CD4-positive, alpha-beta T cell (primary cell): ENCODE data around the gene SPNS3. TPM values are rescaled to one million over a fixed set of nuclear protein-coding genes. Genes with fewer than 3 reads are reported as not detected.
A peak's percentile ranks its signal among the peaks of the same experiment; 100 is the strongest.

Experiments
- ATAC-seq: fragments of 200-7000 bp; cut with Tn5 transposase; one replicate; pipeline ENCODE4 v1.10.0; 2022; ENCODE audit warnings: mild to moderate bottlenecking; ENCODE audit not compliant: poor library complexity
- CTCF ChIA-PET: fragments of 350-600 bp; sonication (Branson Sonifier 250); formaldehyde crosslinking; loops from one replicate; lab custom pipeline; 2021; ENCODE audit warnings: antibody characterized with exemption, inconsistent platforms; lab: Charles Lee
- POLR2A ChIA-PET: fragments of 350-600 bp; sonication (Branson Sonifier 250); formaldehyde crosslinking; loops from one replicate; lab custom pipeline; 2021; ENCODE audit warnings: antibody characterized with exemption, inconsistent platforms; lab: Charles Lee
- DNase-seq, 14 experiments: peaks; one replicate each; pipeline ENCODE4 v3.0.0-alpha.2; 2013 to 2020; ENCODE audit warnings: mixed read lengths in 2 of 14
- H3K27ac ChIP-seq, 2 donors: one replicate each; pipeline versions ENCODE4 v1.5.1 to v1.7.0; 2013; ENCODE audit warnings: low read length in 2 of 2, low read depth in 1 of 2, mild to moderate bottlenecking in 1 of 2
- H3K27me3 ChIP-seq, 2 experiments: 1 replicate in 1 of 2; 2 replicates in 1 of 2; pipeline versions ENCODE4 v1.6.1 to v1.7.0; 2013; ENCODE audit warnings: low read length in 2 of 2, control low read depth in 1 of 2, mild to moderate bottlenecking in 1 of 2, moderate library complexity in 1 of 2; ENCODE audit not compliant: insufficient read depth in 2 of 2, control insufficient read depth in 1 of 2
- H3K36me3 ChIP-seq: one replicate; pipeline ENCODE4 v1.6.1; 2013; ENCODE audit warnings: low read length, control low read depth; ENCODE audit not compliant: insufficient read depth
- H3K4me1 ChIP-seq: one replicate; pipeline ENCODE4 v1.6.1; 2013; ENCODE audit warnings: low read length, control low read depth; ENCODE audit not compliant: insufficient read depth
- H3K4me3 ChIP-seq: one replicate; pipeline ENCODE4 v1.5.1; 2013; ENCODE audit warnings: mild to moderate bottlenecking, low read length, moderate library complexity
- H3K9me3 ChIP-seq, 2 experiments: 1 replicate in 1 of 2; 2 replicates in 1 of 2; pipeline versions ENCODE4 v1.6.1 to v1.7.0; 2013; ENCODE audit warnings: low read length in 2 of 2, mild to moderate bottlenecking in 2 of 2, control low read depth in 1 of 2, moderate library complexity in 1 of 2; ENCODE audit not compliant: control insufficient read depth in 1 of 2, insufficient read depth in 1 of 2
- H3K27ac Mint-ChIP-seq: one replicate; pipeline ENCODE4 v1.8.0; 2020; ENCODE audit warnings: mixed read lengths
- H3K27me3 Mint-ChIP-seq: one replicate; pipeline ENCODE4 v1.8.0; 2021; ENCODE audit warnings: mixed read lengths
- H3K36me3 Mint-ChIP-seq: one replicate; pipeline ENCODE4 v1.8.0; 2021; ENCODE audit warnings: low read depth, mixed read lengths
- H3K4me1 Mint-ChIP-seq: one replicate; pipeline ENCODE4 v1.8.0; 2021; ENCODE audit warnings: low read depth, mixed read lengths
- H3K4me3 Mint-ChIP-seq: one replicate; pipeline ENCODE4 v1.8.0; 2020; ENCODE audit warnings: mild to moderate bottlenecking, mixed read lengths
- H3K9me3 Mint-ChIP-seq: one replicate; pipeline ENCODE4 v1.8.0; 2020; ENCODE audit warnings: mixed read lengths
- intact Hi-C, 2 experiments: fragments of 100-400 bp; cut with DNase I in 1 of 2; cut with micrococcal nuclease in 1 of 2; formaldehyde crosslinking; loops; one replicate each; pipeline versions ENCODE4 v1.15.1 to v1.9.0; 2023 to 2025; cut with DNase I, micrococcal nuclease
- total RNA-seq, 174 experiments: library from RNA in 2 of 174; stranded (reverse) in 2 of 174; gene quantifications; one replicate each; pipeline ENCODE4 v1.2.3 and lab custom pipeline; 2021 to 2026
- TF ChIP-seq, protein P1 (sequence below): fragments of 200-600 bp; IDR thresholded peaks from one replicate; pipeline ENCODE4 v1.8.0; 2022; ENCODE audit warnings: antibody characterized with exemption, mild to moderate bottlenecking

The SPNS3 gene
- total RNA-seq, 2 experiments from 2014 or later = 2.3 to 2.5 TPM

DNA sequence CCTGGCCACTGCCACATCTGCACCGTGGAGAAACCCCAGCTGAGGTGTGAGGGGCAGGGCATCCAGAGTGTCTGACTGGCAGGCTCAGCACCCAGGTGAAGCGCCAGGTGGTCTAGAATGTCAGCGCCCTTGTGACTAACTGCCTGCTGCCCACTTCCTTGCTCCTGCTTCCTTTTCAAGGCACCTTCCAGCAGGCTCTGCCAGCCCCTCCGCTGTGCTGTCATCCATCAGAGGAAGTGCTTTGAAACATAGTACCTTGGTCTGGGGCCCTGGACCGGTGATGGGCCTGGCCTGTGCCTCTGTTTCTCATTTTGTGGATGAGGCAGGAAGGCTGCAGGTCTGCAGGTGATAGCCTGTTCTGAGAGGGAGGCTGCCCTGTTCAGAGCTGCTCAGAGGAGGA is 70.4 kb downstream of the SPNS3 start:
- Mint-ChIP-seq H3K4me1 (peaks cover 52% of the 10 kb centered on the region), H3K9me3 (no peaks in the 10 kb centered on the region), H3K4me3 (peak overlapping the region; percentile 30), H3K36me3 (no peaks in the 10 kb centered on the region), H3K27ac (no peak overlapping the region), H3K27me3 (peaks cover 49% of the 10 kb centered on the region)
- intact Hi-C loops = no loop called here
- DNase-seq (no peak), ATAC-seq (no peak)
- H3K9me3 ChIP-seq = peaks cover 0 to 4% of the 10 kb centered on the region in 2 experiments
- peaks cover 45% of the 10 kb centered on the region for H3K4me1 ChIP-seq
- no peak overlapping the region for H3K27ac ChIP-seq
- peaks cover 38 to 42% of the 10 kb centered on the region in 2 experiments for H3K27me3 ChIP-seq
- TF ChIP-seq, protein P1, sequence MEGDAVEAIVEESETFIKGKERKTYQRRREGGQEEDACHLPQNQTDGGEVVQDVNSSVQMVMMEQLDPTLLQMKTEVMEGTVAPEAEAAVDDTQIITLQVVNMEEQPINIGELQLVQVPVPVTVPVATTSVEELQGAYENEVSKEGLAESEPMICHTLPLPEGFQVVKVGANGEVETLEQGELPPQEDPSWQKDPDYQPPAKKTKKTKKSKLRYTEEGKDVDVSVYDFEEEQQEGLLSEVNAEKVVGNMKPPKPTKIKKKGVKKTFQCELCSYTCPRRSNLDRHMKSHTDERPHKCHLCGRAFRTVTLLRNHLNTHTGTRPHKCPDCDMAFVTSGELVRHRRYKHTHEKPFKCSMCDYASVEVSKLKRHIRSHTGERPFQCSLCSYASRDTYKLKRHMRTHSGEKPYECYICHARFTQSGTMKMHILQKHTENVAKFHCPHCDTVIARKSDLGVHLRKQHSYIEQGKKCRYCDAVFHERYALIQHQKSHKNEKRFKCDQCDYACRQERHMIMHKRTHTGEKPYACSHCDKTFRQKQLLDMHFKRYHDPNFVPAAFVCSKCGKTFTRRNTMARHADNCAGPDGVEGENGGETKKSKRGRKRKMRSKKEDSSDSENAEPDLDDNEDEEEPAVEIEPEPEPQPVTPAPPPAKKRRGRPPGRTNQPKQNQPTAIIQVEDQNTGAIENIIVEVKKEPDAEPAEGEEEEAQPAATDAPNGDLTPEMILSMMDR = no peak
- POLR2A ChIA-PET = interaction anchor here (0.8 to 1.6 kb wide), 2 partner anchors 18 to 51 kb away, joined by 3 to 5 read pairs; partner anchors contain the start of gene MYBBP1A
- CTCF ChIA-PET = no interaction called here
- H3K36me3 ChIP-seq = no peaks in the 10 kb centered on the region
- H3K4me3 ChIP-seq = no peak overlapping the region

DNA sequence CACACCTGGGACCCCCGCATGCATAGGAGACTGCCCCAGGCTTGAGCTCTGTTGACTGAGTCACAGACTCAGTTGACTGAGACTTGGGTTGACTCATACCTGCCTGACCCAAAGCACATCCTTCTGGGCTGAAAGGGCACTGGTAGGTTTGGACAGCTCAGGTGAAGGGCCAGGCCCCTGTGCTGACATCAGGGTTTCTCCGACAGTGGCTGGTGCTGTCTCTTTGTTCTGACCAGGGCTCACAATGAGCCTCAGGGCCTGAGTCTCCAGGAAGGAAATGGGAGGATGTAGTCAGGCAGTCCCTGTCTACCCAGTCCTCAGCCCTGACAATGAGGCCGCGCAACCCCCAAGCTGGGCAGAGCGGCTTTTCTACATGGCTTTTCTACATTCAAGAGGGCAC is 71.4 kb downstream of the SPNS3 start:
- Mint-ChIP-seq H3K27me3 (peaks cover 42% of the 10 kb centered on the region), H3K9me3 (no peaks in the 10 kb centered on the region), H3K4me1 (peaks cover 49% of the 10 kb centered on the region), H3K4me3 (no peak overlapping the region), H3K27ac (no peak overlapping the region), H3K36me3 (no peaks in the 10 kb centered on the region)
- POLR2A ChIA-PET = interaction anchor here (1.6 kb wide), 1 partner anchor 19 kb away, joined by 5 read pairs; no protein-coding TSS in a partner anchor
- CTCF ChIA-PET = no interaction called here
- DNase-seq (no peak), ATAC-seq (no peak)
- H3K4me1 ChIP-seq = peaks cover 44% of the 10 kb centered on the region
- no peak overlapping the region for H3K4me3 ChIP-seq
- peaks cover 0 to 4% of the 10 kb centered on the region in 2 experiments for H3K9me3 ChIP-seq
- intact Hi-C loops = no loop called here
- no peaks in the 10 kb centered on the region for H3K36me3 ChIP-seq
- peaks cover 34 to 40% of the 10 kb centered on the region in 2 experiments for H3K27me3 ChIP-seq
- H3K27ac ChIP-seq = no peak overlapping the region
- TF ChIP-seq, protein P1 = no peak

DNA sequence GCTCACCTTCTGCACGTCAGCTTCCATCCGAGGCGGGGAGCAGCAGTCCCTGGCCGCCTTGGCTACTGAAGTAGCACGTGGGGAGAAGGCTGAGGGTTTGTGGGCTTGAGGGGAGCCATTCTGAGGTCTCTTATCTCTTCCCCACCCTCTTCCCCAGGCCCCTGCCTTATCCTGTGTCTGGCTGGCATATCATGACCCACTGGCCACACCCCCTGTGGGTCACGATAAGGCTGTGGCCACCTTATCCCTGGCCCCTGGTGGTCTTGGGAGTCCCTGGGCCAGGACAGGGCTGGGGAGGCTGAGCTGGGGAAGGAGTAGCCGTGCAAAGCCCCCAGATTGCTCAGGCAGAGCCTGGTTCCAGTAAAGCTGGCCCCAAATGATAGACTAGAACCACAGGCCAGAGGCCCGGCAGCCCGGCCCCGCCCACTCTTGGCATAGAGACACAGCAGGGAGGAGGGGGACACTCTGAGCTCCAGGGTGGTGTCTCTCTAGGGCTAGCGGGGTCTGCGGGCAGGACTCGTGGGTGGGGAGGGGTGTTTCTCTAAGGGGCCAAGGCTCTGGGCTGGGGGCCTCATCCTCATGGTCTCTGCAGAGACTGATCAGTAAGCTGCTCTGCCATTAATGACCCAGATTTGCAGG is 72.6 kb downstream of the SPNS3 start:
- no peak overlapping the region for H3K4me3 Mint-ChIP-seq
- Histone ChIP-seq H3K27ac (no peak overlapping the region), H3K4me3 (no peak overlapping the region), H3K4me1 (peaks cover 33% of the 10 kb centered on the region), H3K27me3 (peaks cover 24 to 30% of the 10 kb centered on the region in 2 experiments), H3K36me3 (no peaks in the 10 kb centered on the region), H3K9me3 (peaks cover 0 to 3% of the 10 kb centered on the region in 2 experiments)
- H3K27me3 Mint-ChIP-seq = peaks cover 31% of the 10 kb centered on the region
- H3K9me3 Mint-ChIP-seq = no peaks in the 10 kb centered on the region
- H3K36me3 Mint-ChIP-seq = no peaks in the 10 kb centered on the region
- intact Hi-C loops = no loop called here
- ChIA-PET POLR2A (no interaction called here), CTCF (no interaction called here)
- H3K4me1 Mint-ChIP-seq = peaks cover 38% of the 10 kb centered on the region
- TF ChIP-seq, protein P1 = no peak
- H3K27ac Mint-ChIP-seq = no peak overlapping the region
- ATAC-seq = no peak
- no peak for DNase-seq
